Bronchial epithelial cell (primary cell): ENCODE data around the gene PFDN2. TPM values are rescaled to one million over a fixed set of nuclear protein-coding genes. Genes with fewer than 3 reads are reported as not detected.
A peak's percentile ranks its signal among the peaks of the same experiment; 100 is the strongest.
"Not testable (repeated sequence)": the region's sequence is repeated elsewhere in the genome, so short reads cannot be mapped to it uniquely, and the experiment has no call there.

ENCODE experiments used
- DNase-seq: peaks from one replicate; pipeline ENCODE4 v3.0.0-alpha.2; 2010; ENCODE audit warnings: low read depth
- FAIRE-seq: peaks from 2 replicates; lab custom pipeline; 2011; peaks lifted over from hg19 to GRCh38; lab: Jason Lieb, UNC
- H3K27me3 ChIP-seq: 2 replicates; pipeline ENCODE4 v1.5.1; 2011; ENCODE audit warnings: low read length; ENCODE audit not compliant: control insufficient read depth, insufficient read depth
- H3K36me3 ChIP-seq: 2 replicates; pipeline ENCODE4 v1.5.1; 2011; ENCODE audit warnings: low read length; ENCODE audit not compliant: control insufficient read depth, insufficient read depth
- H3K4me3 ChIP-seq: 2 replicates; pipeline ENCODE4 v1.5.1; 2011; ENCODE audit warnings: mild to moderate bottlenecking, low read depth, low read length, control low read depth
- total RNA-seq: library from RNA; depleted of rRNA; stranded (reverse); fragments of >200 nt; gene quantifications from 2 replicates; pipeline ENCODE4 v1.2.1, GENCODE V29; 2014
- TF ChIP-seq, protein P1 (sequence below): IDR thresholded peaks from 2 replicates; pipeline ENCODE4 v1.5.1; 2011; ENCODE audit warnings: mild to moderate bottlenecking, moderate library complexity, low read length, control low read depth, inconsistent platforms; ENCODE audit not compliant: insufficient read depth, severe bottlenecking

Gene PFDN2
- total RNA-seq, 1 donor from 2014 or later: 204 TPM

DNA sequence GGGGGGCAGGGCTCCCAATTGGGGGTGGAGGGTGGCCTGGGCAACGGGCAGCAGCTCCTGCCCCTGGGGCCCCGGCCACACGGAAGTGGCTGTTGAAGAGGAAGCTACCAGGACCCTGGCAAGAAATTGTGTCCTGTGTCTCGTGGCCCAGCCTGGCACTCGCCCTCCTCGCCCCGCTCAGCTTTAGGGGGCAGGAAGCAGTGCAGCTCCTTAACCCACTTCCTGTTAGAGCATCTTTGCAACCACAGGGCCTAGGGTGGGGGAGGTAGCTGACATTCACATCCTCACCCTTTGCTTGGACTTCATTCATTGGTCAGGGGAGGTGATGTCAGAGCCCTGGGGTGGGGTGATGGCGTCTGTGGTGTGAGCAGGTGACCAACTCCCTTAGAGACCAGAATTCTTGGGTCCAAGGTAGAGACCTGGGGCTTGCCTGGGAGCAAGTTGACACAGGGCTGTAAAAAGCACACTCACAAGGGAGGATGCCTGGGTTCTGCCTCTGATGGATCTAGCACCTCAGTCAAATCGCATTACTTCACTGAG is 48.0 kb downstream of the PFDN2 start, which contains the start of gene ARHGAP30:
ARHGAP30 (minus strand) TSS at position 161 of the 540 bp plus-strand sequence. CDS start 267 bp downstream, outside the sequence.
- H3K36me3 ChIP-seq: peaks cover 16% of the 10 kb centered on the region
- DNase-seq (no peak), FAIRE-seq (no peak)
- TF ChIP-seq, protein P1, sequence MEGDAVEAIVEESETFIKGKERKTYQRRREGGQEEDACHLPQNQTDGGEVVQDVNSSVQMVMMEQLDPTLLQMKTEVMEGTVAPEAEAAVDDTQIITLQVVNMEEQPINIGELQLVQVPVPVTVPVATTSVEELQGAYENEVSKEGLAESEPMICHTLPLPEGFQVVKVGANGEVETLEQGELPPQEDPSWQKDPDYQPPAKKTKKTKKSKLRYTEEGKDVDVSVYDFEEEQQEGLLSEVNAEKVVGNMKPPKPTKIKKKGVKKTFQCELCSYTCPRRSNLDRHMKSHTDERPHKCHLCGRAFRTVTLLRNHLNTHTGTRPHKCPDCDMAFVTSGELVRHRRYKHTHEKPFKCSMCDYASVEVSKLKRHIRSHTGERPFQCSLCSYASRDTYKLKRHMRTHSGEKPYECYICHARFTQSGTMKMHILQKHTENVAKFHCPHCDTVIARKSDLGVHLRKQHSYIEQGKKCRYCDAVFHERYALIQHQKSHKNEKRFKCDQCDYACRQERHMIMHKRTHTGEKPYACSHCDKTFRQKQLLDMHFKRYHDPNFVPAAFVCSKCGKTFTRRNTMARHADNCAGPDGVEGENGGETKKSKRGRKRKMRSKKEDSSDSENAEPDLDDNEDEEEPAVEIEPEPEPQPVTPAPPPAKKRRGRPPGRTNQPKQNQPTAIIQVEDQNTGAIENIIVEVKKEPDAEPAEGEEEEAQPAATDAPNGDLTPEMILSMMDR: no peak
- no peak within 1 kb of the TSS for H3K4me3 ChIP-seq
- H3K27me3 ChIP-seq: no peaks in the 10 kb centered on the region

DNA sequence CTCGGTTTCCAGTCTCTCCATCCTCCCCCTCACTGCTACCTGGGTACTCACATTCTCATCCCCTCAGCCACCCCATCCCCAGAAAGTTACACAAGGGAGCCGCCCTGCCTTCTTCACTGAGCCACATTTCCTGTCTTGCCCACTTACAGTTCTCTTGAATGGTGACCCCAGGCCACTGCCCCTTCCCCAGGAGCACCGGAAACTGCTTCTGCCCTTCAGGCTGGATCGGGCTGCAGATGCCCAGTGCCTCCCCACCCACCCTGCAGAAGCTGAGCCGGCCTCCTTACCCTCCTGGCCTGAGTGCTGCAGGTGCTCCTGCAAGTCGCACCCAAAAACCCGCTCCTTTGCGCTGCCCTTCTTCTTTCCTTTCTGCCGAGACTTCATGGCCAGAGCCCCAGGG is 48.6 kb downstream of the PFDN2 start:
- Histone ChIP-seq H3K36me3 (peaks cover 16% of the 10 kb centered on the region), H3K27me3 (no peaks in the 10 kb centered on the region), H3K4me3 (no peak overlapping the region)
- TF ChIP-seq, protein P1: no peak
- FAIRE-seq (no peak), DNase-seq (no peak)

DNA sequence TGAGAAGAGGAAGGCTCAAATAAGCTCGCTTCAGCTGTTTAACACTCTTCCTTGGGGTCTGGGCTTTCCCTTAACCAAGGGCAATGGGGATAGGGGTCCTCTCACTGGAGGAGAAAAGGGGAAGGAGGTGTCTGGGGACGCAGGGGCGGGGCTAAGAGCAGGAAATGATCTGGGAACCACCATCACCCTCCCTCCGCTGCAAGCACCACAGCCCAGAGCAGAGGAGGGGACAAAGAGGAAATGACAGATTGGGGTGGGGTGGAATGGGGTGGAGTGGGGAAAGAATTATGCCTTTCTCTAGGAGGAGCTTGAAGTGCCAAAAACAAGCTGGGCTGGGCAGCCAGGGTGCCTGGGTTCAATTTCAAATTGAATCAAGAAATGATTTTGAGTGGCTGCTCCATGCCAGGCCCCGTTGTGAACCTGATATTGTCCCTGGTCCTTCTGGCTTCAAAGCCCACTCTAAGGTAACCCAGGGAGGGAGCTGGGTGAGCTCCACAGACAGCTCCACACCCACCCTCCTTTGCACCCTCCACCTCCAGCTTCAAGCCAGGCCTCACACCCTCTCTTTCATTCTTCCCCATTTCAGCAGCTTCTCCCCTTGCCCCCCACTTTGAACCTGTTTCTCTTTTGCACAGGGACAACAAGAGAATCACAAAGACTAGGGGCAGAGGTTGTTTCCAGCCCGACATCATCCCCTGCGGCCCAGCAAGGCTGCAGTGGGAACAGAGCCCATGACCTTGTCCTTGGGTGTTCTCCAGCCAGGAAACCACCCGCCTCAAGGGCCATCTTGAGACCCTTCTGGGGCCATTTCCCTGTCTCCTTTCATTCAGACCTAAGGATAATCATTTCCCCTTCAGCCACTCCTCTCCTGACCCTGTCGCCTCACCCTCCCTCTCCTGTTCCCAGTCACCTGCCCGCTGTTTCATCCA is 49.3 kb downstream of the PFDN2 start:
- Histone ChIP-seq H3K27me3 (no peaks in the 10 kb centered on the region), H3K4me3 (no peak overlapping the region), H3K36me3 (peaks cover 15% of the 10 kb centered on the region)
- peak; percentile 63 for DNase-seq
- TF ChIP-seq, protein P1: no peak
- FAIRE-seq: no peak

DNA sequence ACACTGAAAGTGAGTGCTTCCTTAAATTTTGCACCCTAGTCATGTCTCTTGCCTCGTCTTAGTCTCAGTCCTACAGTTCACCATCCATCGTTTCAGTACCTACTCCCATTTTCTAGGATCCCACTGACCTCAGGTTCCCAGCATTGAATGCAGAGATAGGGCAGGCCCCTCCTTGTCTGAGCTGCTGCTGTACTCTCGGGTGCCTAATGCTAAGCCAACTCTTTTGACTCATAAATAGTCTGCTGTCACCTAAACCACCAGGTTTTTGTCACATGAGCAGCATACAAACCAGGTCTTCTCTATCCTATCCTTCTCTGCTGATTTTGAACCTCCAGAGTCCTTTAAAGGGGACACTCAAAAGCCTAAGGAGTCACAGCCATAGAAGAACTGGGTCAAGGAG is 51.1 kb downstream of the PFDN2 start:
- Histone ChIP-seq H3K27me3 (no peaks in the 10 kb centered on the region), H3K36me3 (peaks cover 8% of the 10 kb centered on the region), H3K4me3 (no peak overlapping the region)
- no peak for DNase-seq
- FAIRE-seq: no peak
- TF ChIP-seq, protein P1: no peak

DNA sequence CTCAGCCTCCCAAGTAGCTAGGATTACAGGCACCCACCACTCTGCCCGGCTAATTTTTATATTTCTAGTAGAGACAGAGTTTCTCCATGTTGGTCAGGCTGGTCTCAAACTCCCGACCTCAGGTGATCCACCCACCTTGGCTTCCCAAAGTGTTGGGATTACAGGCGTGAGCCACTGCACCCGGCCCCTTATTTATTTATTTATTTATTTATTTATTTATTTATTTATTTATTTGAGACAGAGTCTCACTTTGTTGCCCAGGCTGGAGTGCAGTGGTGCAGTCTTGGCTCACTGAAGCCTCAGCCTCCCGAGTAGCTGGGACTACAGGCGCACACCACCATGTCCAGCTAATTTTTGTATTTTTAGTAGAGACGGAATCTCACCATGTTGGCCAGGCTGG is 52.2 kb downstream of the PFDN2 start:
- not testable (repeated sequence) for H3K36me3 ChIP-seq, H3K4me3 ChIP-seq, FAIRE-seq, DNase-seq, H3K27me3 ChIP-seq

DNA sequence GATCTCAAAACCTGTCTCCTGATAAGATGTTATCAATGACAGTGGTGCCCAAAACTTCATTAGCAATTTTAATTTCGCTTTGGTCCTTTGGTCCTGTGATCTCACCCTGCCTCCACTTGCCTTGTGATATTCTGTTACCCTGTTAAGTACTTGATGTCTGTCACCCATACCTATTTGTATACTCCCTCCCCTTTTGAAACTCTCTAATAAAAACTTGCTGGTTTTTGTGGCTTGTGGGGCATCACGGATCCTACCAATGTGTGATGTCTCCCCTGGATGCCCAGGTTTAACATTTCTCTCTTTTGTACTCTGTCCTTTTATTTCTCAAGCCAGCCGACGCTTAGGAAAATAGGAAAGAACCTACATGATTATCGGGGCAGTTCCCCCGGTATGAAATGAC is 53.9 kb downstream of the PFDN2 start:
- not testable (repeated sequence) for DNase-seq, H3K4me3 ChIP-seq, H3K27me3 ChIP-seq, H3K36me3 ChIP-seq, FAIRE-seq
